Gastroesophageal sphincter (tissue), 4 donors: ENCODE results near the gene NLGN1. TPM values are rescaled to one million over a fixed set of nuclear protein-coding genes. Genes with fewer than 3 reads are reported as not detected.
"Not testable (repeated sequence)": the region's sequence is repeated elsewhere in the genome, so short reads cannot be mapped to it uniquely, and the experiment has no call there.

Source experiments
- ATAC-seq: fragments of 150-250 bp; one replicate; pipeline ENCODE4 v1.9.1; 2016; ENCODE audit warnings: mild to moderate bottlenecking, moderate library complexity
- H3K27ac ChIP-seq, 4 donors: fragments of 200-600 bp; sonication (generic) in 3 of 4; 1 replicate in 3 of 4; 2 replicates in 1 of 4; pipeline ENCODE4 v1.5.1; 2016 to 2019
- H3K27me3 ChIP-seq: fragments of 200-600 bp; sonication (generic); one replicate; pipeline ENCODE4 v1.5.1; 2019
- H3K36me3 ChIP-seq, 2 donors: fragments of 200-600 bp; sonication (generic); one replicate each; pipeline ENCODE4 v1.5.1; 2019; ENCODE audit warnings: control low read depth in 1 of 2
- H3K4me1 ChIP-seq, 3 donors: fragments of 200-600 bp; sonication (generic); 1 replicate in 2 of 3; 2 replicates in 1 of 3; pipeline ENCODE4 v1.5.1; 2016 to 2019; ENCODE audit warnings: control low read depth in 2 of 3
- H3K4me3 ChIP-seq, 2 donors: fragments of 200-600 bp; sonication (generic); one replicate each; pipeline ENCODE4 v1.5.1; 2019; ENCODE audit warnings: mild to moderate bottlenecking in 1 of 2, moderate library complexity in 1 of 2
- H3K9me3 ChIP-seq, 3 donors: fragments of 200-600 bp; sonication (generic); one replicate each; pipeline ENCODE4 v1.5.1; 2017 to 2019; ENCODE audit warnings: control low read depth in 2 of 3
- CTCF ChIP-seq, 4 experiments: fragments of 200-600 bp in 2 of 4; fragments of 450-650 bp in 2 of 4; sonication (generic) in 1 of 4; IDR thresholded peaks; one replicate each; pipeline ENCODE4 v1.5.1; 2017 to 2019; ENCODE audit warnings: antibody characterized with exemption in 4 of 4, mild to moderate bottlenecking in 2 of 4, moderate library complexity in 2 of 4
- EP300 ChIP-seq: sonication (generic); formaldehyde crosslinking; IDR thresholded peaks from one replicate; pipeline ENCODE4 v1.6.1; 2017; ENCODE audit warnings: antibody characterized with exemption, mild to moderate bottlenecking
- POLR2A ChIP-seq, 2 donors: fragments of 450-650 bp; IDR thresholded peaks; one replicate each; pipeline ENCODE4 v1.6.1; 2017; ENCODE audit warnings: antibody characterized with exemption in 2 of 2, mild to moderate bottlenecking in 2 of 2, moderate library complexity in 1 of 2
- POLR2AphosphoS5 ChIP-seq: sonication (generic); formaldehyde crosslinking; IDR thresholded peaks from one replicate; pipeline ENCODE4 v1.6.1; 2017; ENCODE audit warnings: antibody characterized with exemption
- WGBS, 2 donors: methylation state at CpG; one replicate each; pipeline ENCODE4 v1.1.5; 2018; ENCODE audit warnings: low coverage in 1 of 2; 5-methylcytosine and 5-hydroxymethylcytosine counted together
- total RNA-seq, 4 donors: library from RNA; depleted of rRNA; stranded (reverse); fragments of >200 nt; gene quantifications; one replicate each; pipeline ENCODE4 v1.1.0, GENCODE V29; 2016

NLGN1 gene
- total RNA-seq, 4 donors from 2014 or later: 13.4 to 26.4 (median 24.0) TPM

- no peaks in the 10 kb centered on the region for H3K27me3 ChIP-seq
- H3K9me3 ChIP-seq: peaks cover 0 to 31% (median 0%) of the 10 kb centered on the region in 3 donors
- no peak for TF ChIP-seq POLR2AphosphoS5
- no peak for TF ChIP-seq CTCF (IDR thresholded peaks at IDR 0.05)
- no peak for TF ChIP-seq EP300
- no peak for TF ChIP-seq POLR2A (IDR thresholded peaks at IDR 0.05)
- no peak overlapping the region for H3K27ac ChIP-seq
- H3K4me3 ChIP-seq: no peak overlapping the region
- 29 to 39% methylated on average over 4 to 5 of the region's 8 CpGs for WGBS, 2 donors
- no peaks in the 10 kb centered on the region for H3K4me1 ChIP-seq
- no peak for ATAC-seq
- no peaks in the 10 kb centered on the region for H3K36me3 ChIP-seq
Observed at GRCh38 chr3:173529062-173529711, 131.6 kb downstream of the NLGN1 start.

DNA sequence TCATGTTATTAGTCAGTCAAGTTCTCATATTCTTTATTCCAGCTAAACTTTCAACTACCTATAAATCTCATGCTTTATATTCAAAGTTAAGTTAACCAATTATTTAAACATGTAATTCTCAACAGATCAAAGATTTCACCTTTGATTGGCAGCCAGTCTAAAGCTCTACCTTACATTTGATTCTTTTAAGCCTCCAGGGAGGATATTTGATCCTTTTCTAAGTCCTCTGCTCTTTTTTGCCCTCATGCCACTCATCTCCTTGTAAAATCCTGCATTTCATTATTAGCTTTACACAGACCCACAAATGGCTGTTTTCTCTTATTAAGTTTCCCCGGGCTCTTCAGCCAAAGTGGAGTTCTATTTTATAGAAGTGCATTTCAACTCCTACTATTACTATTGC is 134.1 kb downstream of the NLGN1 start:
- no peak overlapping the region for H3K27ac ChIP-seq
- H3K4me3 ChIP-seq: no peak overlapping the region
- H3K9me3 ChIP-seq: peaks cover 0 to 19% (median 0%) of the 10 kb centered on the region in 3 donors
- H3K27me3 ChIP-seq: no peaks in the 10 kb centered on the region
- H3K4me1 ChIP-seq: no peaks in the 10 kb centered on the region
- WGBS, 2 donors: 79 to 100% methylated on average over 1 of the region's 1 CpG
- no peaks in the 10 kb centered on the region for H3K36me3 ChIP-seq
- ATAC-seq: no peak
- TF ChIP-seq POLR2A (IDR thresholded peaks at IDR 0.05): no peak
- TF ChIP-seq EP300: no peak
- TF ChIP-seq POLR2AphosphoS5: no peak
- TF ChIP-seq CTCF (IDR thresholded peaks at IDR 0.05): no peak

DNA sequence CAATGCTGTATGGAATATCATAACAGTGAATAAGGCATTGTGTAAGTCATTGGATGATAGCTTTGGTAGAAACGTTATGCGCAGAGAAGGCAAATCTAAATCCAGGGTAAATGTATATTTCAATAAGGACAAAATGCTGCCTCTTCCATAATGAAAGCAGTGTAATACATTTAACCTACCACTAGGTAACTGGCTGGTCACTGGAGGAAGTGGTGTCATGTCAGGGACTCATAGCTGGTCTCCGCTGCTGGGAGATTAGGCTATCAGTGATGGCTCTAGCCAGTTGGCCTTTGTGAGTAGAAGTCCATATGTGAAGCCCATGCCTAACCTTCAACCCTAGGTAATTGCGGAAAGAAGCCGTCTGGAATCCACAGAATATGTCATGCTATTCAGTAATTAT is 140.9 kb downstream of the NLGN1 start:
- no peak for ATAC-seq
- no peaks in the 10 kb centered on the region for H3K4me1 ChIP-seq
- H3K36me3 ChIP-seq: no peaks in the 10 kb centered on the region
- H3K9me3 ChIP-seq: no peaks in the 10 kb centered on the region
- H3K4me3 ChIP-seq: no peak overlapping the region
- H3K27me3 ChIP-seq: no peaks in the 10 kb centered on the region
- no peak overlapping the region for H3K27ac ChIP-seq
- TF ChIP-seq CTCF (IDR thresholded peaks at IDR 0.05): no peak
- TF ChIP-seq POLR2AphosphoS5: no peak
- TF ChIP-seq POLR2A (IDR thresholded peaks at IDR 0.05): no peak
- TF ChIP-seq EP300: no peak
- 91 to 92% methylated on average over 5 of the region's 5 CpGs for WGBS, 2 donors

- not testable (repeated sequence) for H3K9me3 ChIP-seq, H3K4me1 ChIP-seq, H3K36me3 ChIP-seq, ATAC-seq, H3K4me3 ChIP-seq, H3K27ac ChIP-seq, H3K27me3 ChIP-seq
- 80 to 100% methylated on average over 1 to 2 of the region's 2 CpGs for WGBS, 2 donors
Observed at GRCh38 chr3:173545590-173545989, 148.0 kb downstream of the NLGN1 start.

DNA sequence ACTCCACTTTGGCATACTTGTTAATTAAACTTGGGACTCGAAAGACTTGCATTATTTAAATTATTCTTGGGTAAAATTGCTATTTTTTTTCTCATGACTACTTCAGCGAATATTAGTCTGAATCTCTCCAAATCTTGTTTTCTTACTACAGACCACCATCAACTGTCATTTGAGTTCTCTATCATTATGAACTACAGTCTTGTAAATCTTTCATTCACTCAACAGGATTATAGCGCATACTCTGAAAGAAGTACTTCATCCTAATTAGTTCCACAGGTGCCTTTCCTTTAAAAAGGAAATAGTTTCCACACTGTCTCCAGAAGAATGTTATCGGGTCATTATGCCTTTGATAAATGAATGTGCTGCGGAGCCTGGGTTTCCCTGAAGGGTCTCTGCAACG is 149.5 kb downstream of the NLGN1 start:
- no peak overlapping the region for H3K4me3 ChIP-seq
- no peak for ATAC-seq
- no peaks in the 10 kb centered on the region for H3K9me3 ChIP-seq
- no peaks in the 10 kb centered on the region for H3K36me3 ChIP-seq
- no peak overlapping the region for H3K27ac ChIP-seq
- H3K27me3 ChIP-seq: no peaks in the 10 kb centered on the region
- no peaks in the 10 kb centered on the region for H3K4me1 ChIP-seq
- 78 to 94% methylated on average over 6 of the region's 6 CpGs for WGBS, 2 donors
- TF ChIP-seq POLR2AphosphoS5 (no peak), POLR2A (IDR thresholded peaks at IDR 0.05) (no peak), EP300 (no peak), CTCF (IDR thresholded peaks at IDR 0.05) (no peak)
